ENCODE measurements around the gene ZNF831. TPM values are rescaled to one million over a fixed set of nuclear protein-coding genes. Genes with fewer than 3 reads are reported as not detected.

ZNF831 gene
- total RNA-seq, 3 donors from 2014 or later (not counting 1 experiment from before 2014, with no cell fraction given) = 24.8 to 42.0 (median 40.2) TPM

GRCh38 chr20:59242714-59243626 lies 79.3 kb downstream of the ZNF831 start:
- TF ChIP-seq CTCF (IDR thresholded peaks at IDR 0.05) = no peak

GRCh38 chr20:59246691-59247400 lies 83.2 kb downstream of the ZNF831 start:
- Histone ChIP-seq H3K4me3 (ENCODE audit: low read length) (no peak overlapping the region), H3K36me3 (ENCODE audit: control insufficient read depth, insufficient read depth, low read length) (peaks cover 51% of the 10 kb centered on the region), H3K4me1 (ENCODE audit: control insufficient read depth, insufficient read depth, low read length) (peaks cover 6% of the 10 kb centered on the region), H3K27me3 (ENCODE audit: control insufficient read depth, insufficient read depth, low read length) (no peaks in the 10 kb centered on the region), H3K27ac (ENCODE audit: low read length) (no peak overlapping the region), H3K9me3 (ENCODE audit: control insufficient read depth, insufficient read depth, low read length) (no peaks in the 10 kb centered on the region)
- TF ChIP-seq CTCF (IDR thresholded peaks at IDR 0.05) = no peak
- Mint-ChIP-seq H3K36me3 (peaks cover 45% of the 10 kb centered on the region), H3K27ac (no peak overlapping the region), H3K4me1 (peaks cover 34 to 68% of the 10 kb centered on the region in 2 donors), H3K9me3 (no peaks in the 10 kb centered on the region), H3K27me3 (ENCODE audit: low read depth in 2 of 2) (no peaks in the 10 kb centered on the region), H3K4me3 (no peak overlapping the region)
- intact Hi-C loops (cut with micrococcal nuclease) = no loop called here
- 92% methylated on average over 6 of the region's 8 CpGs for WGBS (ENCODE audit: insufficient coverage)
- no peak for DNase-seq
- ATAC-seq = no peak

More at GRCh38 chr20:59242714-59243626, 79.3 kb downstream of the ZNF831 start:
- peak; percentile 79 to 98 (median 85) for ATAC-seq
- DNase-seq = no peak
- H3K27me3 ChIP-seq (ENCODE audit: control insufficient read depth, insufficient read depth, low read length) = no peaks in the 10 kb centered on the region
- H3K4me1 Mint-ChIP-seq = peaks cover 21 to 50% of the 10 kb centered on the region in 2 donors
- intact Hi-C loops (cut with micrococcal nuclease) = no loop called here
- no peak overlapping the region for H3K4me3 ChIP-seq (ENCODE audit: low read length)
- peaks cover 6% of the 10 kb centered on the region for H3K4me1 ChIP-seq (ENCODE audit: control insufficient read depth, insufficient read depth, low read length)
- peak overlapping the region; percentile 13 for H3K4me3 Mint-ChIP-seq
- H3K27ac ChIP-seq (ENCODE audit: low read length) = no peak overlapping the region
- peaks cover 34% of the 10 kb centered on the region for H3K36me3 Mint-ChIP-seq
- H3K27me3 Mint-ChIP-seq (ENCODE audit: low read depth in 2 of 2) = no peaks in the 10 kb centered on the region
- WGBS (ENCODE audit: insufficient coverage) = 82% methylated on average over 6 of the region's 10 CpGs
- no peaks in the 10 kb centered on the region for H3K9me3 ChIP-seq (ENCODE audit: control insufficient read depth, insufficient read depth, low read length)
- H3K27ac Mint-ChIP-seq = peak overlapping the region; percentile 53 to 61
- no peaks in the 10 kb centered on the region for H3K9me3 Mint-ChIP-seq
- H3K36me3 ChIP-seq (ENCODE audit: control insufficient read depth, insufficient read depth, low read length) = peaks cover 62% of the 10 kb centered on the region

GRCh38 chr20:59247731-59248684 lies 84.4 kb downstream of the ZNF831 start:
- Histone ChIP-seq H3K27me3 (ENCODE audit: control insufficient read depth, insufficient read depth, low read length) (no peaks in the 10 kb centered on the region), H3K4me3 (ENCODE audit: low read length) (no peak overlapping the region), H3K9me3 (ENCODE audit: control insufficient read depth, insufficient read depth, low read length) (no peaks in the 10 kb centered on the region), H3K27ac (ENCODE audit: low read length) (no peak overlapping the region), H3K36me3 (ENCODE audit: control insufficient read depth, insufficient read depth, low read length) (peaks cover 49% of the 10 kb centered on the region), H3K4me1 (ENCODE audit: control insufficient read depth, insufficient read depth, low read length) (peaks cover 4% of the 10 kb centered on the region)
- Mint-ChIP-seq H3K4me1 (peaks cover 40 to 69% of the 10 kb centered on the region in 2 donors), H3K4me3 (no peak overlapping the region), H3K27ac (peak overlapping the region in 1 of 2 donors; percentile 34), H3K27me3 (ENCODE audit: low read depth in 2 of 2) (no peaks in the 10 kb centered on the region), H3K36me3 (peaks cover 48% of the 10 kb centered on the region), H3K9me3 (no peaks in the 10 kb centered on the region)
- ATAC-seq = no peak
- 67% methylated on average over 3 of the region's 4 CpGs for WGBS (ENCODE audit: insufficient coverage)
- DNase-seq = no peak
- intact Hi-C loops (cut with micrococcal nuclease) = no loop called here
- TF ChIP-seq CTCF (IDR thresholded peaks at IDR 0.05) = no peak

Measured in natural killer cell (primary cell).